ENCODE data around the gene NAAA. TPM values are rescaled to one million over a fixed set of nuclear protein-coding genes. Genes with fewer than 3 reads are reported as not detected.

The NAAA gene
- total RNA-seq (2016; rRNA removed; fragmentation: Illumina TruSeq; extraction: Trizol) (11.7 and 24.6 TPM in 2 replicates), polyA plus RNA-seq (2011; rRNA removed) (20.4 and 22.4 TPM in 2 replicates), polyA minus RNA-seq (2011; rRNA and poly(A)+ RNA removed; ENCODE audit: low replicate concordance) (23.2 and 29.3 TPM in 2 replicates), Bru-seq, nascent RNA (percentile 61 among the genes with signal in this experiment), BruChase-seq, experiment 1, labeled RNA remaining after a 6-hour chase (percentile 63 among the genes with signal in this experiment), BruChase-seq, experiment 2, labeled RNA remaining after a 2-hour chase (percentile 63 among the genes with signal in this experiment)
- total RNA-seq (2016; cell fraction: cytosol; rRNA removed; fragmentation: Illumina TruSeq; extraction: Trizol; ENCODE audit: low read depth), result 5.7 and 7.9 TPM in 2 replicates
- total RNA-seq (2016; cell fraction: insoluble cytoplasmic fraction; rRNA removed; fragmentation: Illumina TruSeq; extraction: Trizol), result 13.0 and 26.7 TPM in 2 replicates
- 8.6 and 10.7 TPM in 2 replicates for total RNA-seq (2016; cell fraction: membrane; rRNA removed; fragmentation: Illumina TruSeq; extraction: Trizol)
- total RNA-seq (2016; cell fraction: nucleus; rRNA removed; fragmentation: Illumina TruSeq; extraction: Trizol), result 19.9 and 25.7 TPM in 2 replicates
- polyA plus RNA-seq (2011; cell fraction: cytosol; rRNA removed), result 22.3 and 22.8 TPM in 2 replicates
- 14.0 and 16.1 TPM in 2 replicates for polyA plus RNA-seq (2011; cell fraction: nucleus; rRNA removed)
- 9.9 and 10.4 TPM in 2 replicates for polyA plus RNA-seq (2012)
- 4.8 and 5.8 TPM in 2 replicates for polyA plus RNA-seq (2016; cell fraction: cytosol; fragmentation: Illumina TruSeq; extraction: Trizol; ENCODE audit: low read depth)
- 12.0 and 15.6 TPM in 2 replicates for polyA plus RNA-seq (2016; cell fraction: insoluble cytoplasmic fraction; fragmentation: Illumina TruSeq; extraction: Trizol; ENCODE audit: low read depth)
- 5.7 and 9.8 TPM in 2 replicates for polyA plus RNA-seq (2016; cell fraction: membrane; fragmentation: Illumina TruSeq; extraction: Trizol; ENCODE audit: low read depth)
- polyA plus RNA-seq (2016; cell fraction: nucleus; fragmentation: Illumina TruSeq; extraction: Trizol; ENCODE audit: insufficient read depth, low read depth), result 39.7 and 40.4 TPM in 2 replicates
- 8.3 and 11.3 TPM in 2 replicates for polyA minus RNA-seq (2011; cell fraction: cytosol; rRNA and poly(A)+ RNA removed)
- 15.3 and 17.0 TPM in 2 replicates for polyA minus RNA-seq (2011; cell fraction: nucleus; rRNA and poly(A)+ RNA removed)
- long read RNA-seq, experiment 1, transcript NAAA-201 (11 exons, 1,900 nt), result major isoform, 5 of 33 reads
- long read RNA-seq, experiment 1, partial matches to known transcripts, result 3 of 33 reads
- long read RNA-seq, experiment 1, other reads (novel, unspliced or antisense), result 19 of 33 reads
- long read RNA-seq, experiment 2, partial matches to known transcripts, result 5 of 25 reads
- long read RNA-seq, experiment 2, other reads (novel, unspliced or antisense), result 15 of 25 reads

DNA sequence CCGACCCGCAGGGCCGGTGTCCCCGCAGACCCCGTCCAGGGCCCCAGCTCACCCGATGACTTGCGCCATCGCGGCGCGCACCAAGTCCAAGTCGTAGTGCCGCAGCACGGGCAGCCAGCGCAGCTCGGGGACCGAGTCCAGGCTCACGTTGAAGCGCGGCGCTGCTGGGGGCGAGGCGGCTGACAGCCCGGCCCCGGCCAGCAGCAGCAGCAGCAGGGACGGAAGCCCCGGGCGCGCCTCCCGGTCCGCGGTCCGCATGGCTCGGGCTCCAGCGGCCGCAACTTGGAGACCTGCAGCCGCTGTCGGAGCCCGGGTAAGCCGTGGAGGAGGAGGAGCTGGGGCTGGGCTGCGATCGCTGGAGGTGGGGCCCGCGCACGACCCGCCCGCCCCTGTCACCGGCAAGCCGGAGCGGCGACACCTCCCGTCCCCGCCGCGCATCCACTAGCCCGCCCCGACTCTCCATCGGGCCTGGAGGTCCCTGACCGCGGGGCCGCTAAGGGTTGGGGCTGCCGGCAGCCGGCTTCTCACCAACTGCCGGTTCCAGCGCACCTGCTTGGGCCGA is at the start of gene NAAA:
Gene NAAA (minus strand): TSS at position 322 of the 562 bp plus-strand sequence. CDS start 64 bp downstream, at position 258.
- H2AFZ ChIP-seq (ENCODE audit: low read length), result peak within 1 kb of the TSS; percentile 58
- in situ Hi-C loops (cut with HindIII; ENCODE audit: extremely low pct_ligation_motif_present, low pct_unique_long_range_greater_than_20kb) (no loop called here), intact Hi-C loops (cut with micrococcal nuclease; ENCODE audit: unreplicated experiment) (loop anchor here (1.0 kb wide), 1 partner anchor 24 kb away; no protein-coding TSS in a partner anchor)
- no peaks in the 10 kb centered on the region for H3K79me2 ChIP-seq (ENCODE audit: insufficient read depth, low read length)
- H3K27ac ChIP-seq (ENCODE audit: extremely low read length, insufficient read depth, low read length), result peak within 1 kb of the TSS; percentile 82
- peaks cover 20% of the 10 kb centered on the region for H3K4me1 ChIP-seq (ENCODE audit: insufficient read depth, low read length)
- WGBS (ENCODE audit: low lambda C conversion rate), result 2% methylated on average over 5 of the region's 66 CpGs
- ChIA-PET CTCF (ENCODE audit: low intra/inter-chr PET ratio, low total read pairs) (interaction anchor here (0.6 to 2.1 kb wide), 3 partner anchors 25 to 434 kb away, joined by 3 to 14 read pairs (median 5); no protein-coding TSS in a partner anchor), POLR2A (interaction anchor here (1.0 to 1.6 kb wide), 5 partner anchors 11 to 216 kb away, joined by 4 to 5 read pairs (median 4); partner anchors contain the start of genes SDAD1 and USO1)
- ATAC-seq (peak; percentile 90), DNase-seq (ENCODE audit: low spot score) (peak; percentile 62), FAIRE-seq (no peak)
- no peaks in the 10 kb centered on the region for H3K27me3 ChIP-seq (ENCODE audit: control insufficient read depth in 1 of 2, insufficient read depth in 2 of 2, low read length in 2 of 2)
- H4K20me1 ChIP-seq (ENCODE audit: insufficient read depth, low read length), result no peaks in the 10 kb centered on the region
- no TSS peak for BruUV-seq (replicated peaks)
- H3K36me3 ChIP-seq (replicated peaks in 1 of 2; ENCODE audit: control insufficient read depth in 1 of 2, insufficient read depth in 2 of 2, low read length in 2 of 2), result no peaks in the 10 kb centered on the region; a peak in 1 of 5 replicates
- H3K4me3 ChIP-seq (replicated peaks in 1 of 3; ENCODE audit: insufficient read depth in 1 of 3, low read depth in 2 of 3, low read length in 3 of 3), result peak within 1 kb of the TSS; percentile 64 to 89 (median 67)
- H3K9me3 ChIP-seq (ENCODE audit: low read length), result no peaks in the 10 kb centered on the region
- peak within 1 kb of the TSS; percentile 86 for H3K4me2 ChIP-seq (ENCODE audit: low read depth, low read length)
- H3K9ac ChIP-seq (ENCODE audit: insufficient read depth, low read depth, low read length), result peak within 1 kb of the TSS; percentile 72
- TF ChIP-seq ZNF121 (CRISPR knock-in tag; IDR thresholded peaks at IDR 0.05), result no peak
- no peak for TF ChIP-seq YEATS2 (CRISPR knock-in tag; IDR thresholded peaks at IDR 0.05; ENCODE audit: borderline replicate concordance)
- TF ChIP-seq ZNF350 (CRISPR knock-in tag; IDR thresholded peaks at IDR 0.05; ENCODE audit: borderline replicate concordance, low read depth), result no peak
- TF ChIP-seq FOXP1 (IDR thresholded peaks at IDR 0.05), result no peak
- TF ChIP-seq FOXP1 (CRISPR knock-in tag; IDR thresholded peaks at IDR 0.05), result no peak
- peak; percentile 69; the same call in 1 of the 2 replicates for TF ChIP-seq ZNF556 (CRISPR knock-in tag; IDR thresholded peaks at IDR 0.05; ENCODE audit: borderline replicate concordance)
- no peak for TF ChIP-seq TAF15 (IDR thresholded peaks at IDR 0.05; ENCODE audit: low read depth, low read length, poor library complexity, severe bottlenecking)
- no peak for TF ChIP-seq RELA (CRISPR knock-in tag; IDR thresholded peaks at IDR 0.05)
- TF ChIP-seq, protein P1, sequence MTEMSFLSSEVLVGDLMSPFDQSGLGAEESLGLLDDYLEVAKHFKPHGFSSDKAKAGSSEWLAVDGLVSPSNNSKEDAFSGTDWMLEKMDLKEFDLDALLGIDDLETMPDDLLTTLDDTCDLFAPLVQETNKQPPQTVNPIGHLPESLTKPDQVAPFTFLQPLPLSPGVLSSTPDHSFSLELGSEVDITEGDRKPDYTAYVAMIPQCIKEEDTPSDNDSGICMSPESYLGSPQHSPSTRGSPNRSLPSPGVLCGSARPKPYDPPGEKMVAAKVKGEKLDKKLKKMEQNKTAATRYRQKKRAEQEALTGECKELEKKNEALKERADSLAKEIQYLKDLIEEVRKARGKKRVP (CRISPR knock-in tag; IDR thresholded peaks at IDR 0.05), result no peak
- 0 out of 2 replicates have a peak, but pooled peaks have one; percentile 11 for TF ChIP-seq ZNF768 (CRISPR knock-in tag; IDR thresholded peaks at IDR 0.05)
- no peak for TF ChIP-seq ZNF605 (CRISPR knock-in tag; IDR thresholded peaks at IDR 0.05)
- no peak for TF ChIP-seq ZSCAN31 (CRISPR knock-in tag; IDR thresholded peaks at IDR 0.05; ENCODE audit: low read depth)
- TF ChIP-seq RBFOX2 (IDR thresholded peaks at IDR 0.05; ENCODE audit: low read depth, low read length), result peak; percentile 76
- no peak for TF ChIP-seq ZNF235 (CRISPR knock-in tag; IDR thresholded peaks at IDR 0.05; ENCODE audit: borderline replicate concordance)
- TF ChIP-seq RCOR2 (CRISPR knock-in tag; IDR thresholded peaks at IDR 0.05), result no peak
- TF ChIP-seq NFRKB (IDR thresholded peaks at IDR 0.05), result no peak
- no peak; the same call in 1 of the 2 replicates for TF ChIP-seq MED1 (CRISPR knock-in tag; IDR thresholded peaks at IDR 0.05)
- TF ChIP-seq ZNF160 (CRISPR knock-in tag; IDR thresholded peaks at IDR 0.05), result no peak
- TF ChIP-seq NCOA1 (CRISPR knock-in tag; IDR thresholded peaks at IDR 0.05), result no peak
- no peak for TF ChIP-seq SMARCE1 (IDR thresholded peaks at IDR 0.05; ENCODE audit: borderline replicate concordance)
- peak; percentile 92 for TF ChIP-seq HNRNPLL (IDR thresholded peaks at IDR 0.05; ENCODE audit: low read depth, low read length, poor library complexity, severe bottlenecking)

Measured in HepG2 (cell line).